NCI-H146 treated with DMSO at 0.1 percent for 48 hours (cell line): ENCODE measurements around the gene FNDC3B.

Experiments
- DNase-seq: peaks from one replicate; lab custom pipeline; 2025; ENCODE audit not compliant: unreplicated experiment; lab: John Stamatoyannopoulos, UW

The FNDC3B gene

GRCh38 chr3:172147113-172147818, 107.9 kb downstream of the FNDC3B start:
- no peak for DNase-seq

- DNase-seq: no peak
Measured at GRCh38 chr3:172148241-172148640, 108.9 kb downstream of the FNDC3B start.

GRCh38 chr3:172148702-172149565, 109.6 kb downstream of the FNDC3B start:
- DNase-seq: no peak

- no peak for DNase-seq
Measured at GRCh38 chr3:172150268-172150667, 110.9 kb downstream of the FNDC3B start.

GRCh38 chr3:172150913-172151650, 111.7 kb downstream of the FNDC3B start:
- no peak for DNase-seq

DNA sequence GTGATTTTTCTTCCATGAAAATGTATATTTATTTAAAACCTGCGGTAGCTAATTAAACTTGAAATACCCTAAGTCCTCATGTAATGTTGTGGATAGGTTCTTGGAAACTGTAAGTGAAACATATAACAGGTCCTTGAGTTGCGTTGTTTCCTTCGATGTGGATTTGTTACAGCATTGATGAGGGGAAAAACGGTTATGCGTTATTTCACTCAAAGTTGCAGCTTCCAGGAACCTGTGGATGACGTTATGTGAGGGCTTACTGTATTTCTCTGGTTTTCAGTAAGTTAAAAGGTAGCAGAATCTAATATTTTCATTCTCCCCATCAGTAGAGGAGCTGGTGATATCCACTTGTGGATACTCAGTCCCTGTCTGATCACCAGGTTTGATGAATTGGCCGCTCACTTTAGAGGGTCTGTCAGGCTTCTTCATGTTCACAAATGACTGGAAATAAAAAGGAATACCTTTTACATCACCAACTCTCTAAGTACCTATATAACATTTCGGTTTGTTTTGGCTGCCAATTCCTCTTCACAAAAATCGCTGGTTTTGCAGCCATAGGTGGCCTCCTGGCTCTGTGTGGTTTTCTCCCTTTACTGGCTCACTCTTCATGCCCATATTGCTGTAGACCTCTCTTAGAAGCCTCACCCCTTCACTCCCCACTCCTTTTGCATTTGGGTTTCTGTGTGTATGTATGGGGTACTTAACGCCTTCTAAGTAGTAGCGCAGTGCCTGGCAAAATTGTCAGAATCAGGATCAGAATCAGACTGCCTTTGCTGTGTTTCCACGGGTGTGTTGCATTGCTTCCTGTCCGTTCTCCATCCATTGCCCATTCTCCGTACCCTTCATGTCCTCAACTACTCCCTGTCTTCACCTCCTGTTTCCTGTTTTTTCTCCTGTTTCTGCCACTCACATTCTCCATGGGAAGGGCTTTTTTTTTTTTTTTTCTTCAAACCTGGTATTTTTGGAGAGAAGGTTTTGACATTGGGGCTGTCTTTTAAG, 112.6 kb downstream of the FNDC3B start:
- no peak for DNase-seq

DNA sequence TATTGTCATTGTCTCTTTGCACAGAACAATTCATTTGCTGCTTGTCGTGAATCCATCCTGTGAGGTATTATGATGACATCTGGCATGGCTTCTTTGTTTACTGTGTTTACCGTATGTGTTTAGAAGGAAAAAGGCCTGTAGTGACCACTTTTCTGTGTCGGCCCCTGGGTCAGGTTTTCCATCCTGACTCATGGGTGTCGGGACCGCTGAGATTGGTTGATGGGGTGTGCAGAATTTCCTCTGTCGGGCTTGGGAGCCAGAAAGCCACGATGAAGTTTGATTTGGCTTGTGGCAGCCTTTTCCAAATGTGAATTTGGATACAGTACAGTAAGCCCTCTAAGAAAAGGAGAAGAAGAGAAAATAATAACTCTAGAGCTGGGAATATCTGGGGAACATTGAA, 113.5 kb downstream of the FNDC3B start:
- no peak for DNase-seq

GRCh38 chr3:172153335-172153861, 114.0 kb downstream of the FNDC3B start:
- no peak for DNase-seq

- DNase-seq: no peak
Measured at GRCh38 chr3:172154768-172155664, 115.6 kb downstream of the FNDC3B start.

GRCh38 chr3:172155897-172156585, 116.7 kb downstream of the FNDC3B start:
- DNase-seq: peak; percentile 4

- peak; percentile 39 for DNase-seq
Measured at GRCh38 chr3:172156586-172156955, 117.2 kb downstream of the FNDC3B start.

- DNase-seq: no peak
Measured at GRCh38 chr3:172157564-172158258, 118.3 kb downstream of the FNDC3B start.

DNA sequence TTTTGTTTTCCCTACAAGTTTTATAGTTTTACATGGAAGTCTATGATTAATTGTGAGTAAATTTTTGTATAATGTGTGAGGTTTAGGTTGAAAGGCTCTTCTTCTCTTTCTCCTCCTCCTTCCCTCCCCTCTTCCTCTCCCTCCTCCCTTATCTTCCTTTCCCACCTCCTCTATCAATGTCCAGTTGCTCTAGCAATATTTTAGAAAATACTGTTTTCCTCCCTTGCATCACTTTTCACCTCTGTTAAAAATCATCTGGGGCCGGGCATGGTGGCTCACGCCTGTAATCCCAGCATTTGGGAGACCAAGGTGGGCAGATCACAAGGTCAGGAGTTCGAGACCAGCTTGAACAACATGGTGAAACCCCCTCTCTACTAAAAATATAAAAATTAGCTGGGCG, 119.4 kb downstream of the FNDC3B start:
- DNase-seq: no peak

DNA sequence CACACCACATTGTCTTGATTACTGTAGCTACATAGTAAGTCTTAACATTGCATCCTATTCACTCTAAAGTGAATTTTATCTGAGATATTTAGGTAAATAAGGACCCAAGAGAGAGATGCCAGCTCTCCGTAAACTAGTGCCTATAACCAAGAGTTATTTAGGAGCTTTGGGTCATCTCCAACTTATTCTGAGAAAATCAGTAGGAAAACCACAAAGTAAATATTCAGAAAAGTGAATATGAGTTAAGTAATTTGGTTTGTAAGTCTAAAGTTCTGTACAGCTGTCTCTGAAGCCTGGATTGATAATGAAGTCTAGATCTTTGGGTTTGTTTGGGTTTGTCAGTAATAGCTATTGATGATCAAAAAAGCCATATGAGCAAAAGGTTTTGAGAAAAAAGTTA, 120.0 kb downstream of the FNDC3B start:
- DNase-seq: no peak

DNA sequence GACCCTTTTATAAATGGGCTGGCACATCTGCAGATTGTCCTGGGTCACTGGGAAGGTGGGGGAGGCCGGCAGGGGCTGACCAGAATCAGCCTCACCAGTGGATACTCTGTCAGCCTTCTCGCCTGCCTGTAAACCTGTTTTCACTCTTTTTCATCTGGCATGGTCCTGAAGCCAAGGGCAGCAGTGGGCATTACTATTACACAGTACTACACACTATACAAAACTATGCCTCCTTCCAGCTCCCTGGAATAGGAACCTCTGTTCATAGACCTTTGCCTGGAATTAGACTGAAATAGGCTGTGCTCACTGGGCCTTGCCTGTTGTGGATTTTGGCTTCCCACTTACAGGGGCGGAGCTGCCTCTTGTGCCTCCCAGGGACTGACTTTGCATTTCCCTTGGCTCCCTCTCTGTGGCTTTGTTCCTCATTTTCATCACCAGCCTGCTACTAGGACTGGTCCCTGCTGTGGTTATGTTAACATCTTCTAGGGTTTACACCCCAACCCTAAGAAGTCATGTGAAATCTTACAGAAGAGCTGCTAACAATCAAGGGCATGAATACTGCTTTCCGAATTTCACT, 120.7 kb downstream of the FNDC3B start:
- DNase-seq: no peak

DNA sequence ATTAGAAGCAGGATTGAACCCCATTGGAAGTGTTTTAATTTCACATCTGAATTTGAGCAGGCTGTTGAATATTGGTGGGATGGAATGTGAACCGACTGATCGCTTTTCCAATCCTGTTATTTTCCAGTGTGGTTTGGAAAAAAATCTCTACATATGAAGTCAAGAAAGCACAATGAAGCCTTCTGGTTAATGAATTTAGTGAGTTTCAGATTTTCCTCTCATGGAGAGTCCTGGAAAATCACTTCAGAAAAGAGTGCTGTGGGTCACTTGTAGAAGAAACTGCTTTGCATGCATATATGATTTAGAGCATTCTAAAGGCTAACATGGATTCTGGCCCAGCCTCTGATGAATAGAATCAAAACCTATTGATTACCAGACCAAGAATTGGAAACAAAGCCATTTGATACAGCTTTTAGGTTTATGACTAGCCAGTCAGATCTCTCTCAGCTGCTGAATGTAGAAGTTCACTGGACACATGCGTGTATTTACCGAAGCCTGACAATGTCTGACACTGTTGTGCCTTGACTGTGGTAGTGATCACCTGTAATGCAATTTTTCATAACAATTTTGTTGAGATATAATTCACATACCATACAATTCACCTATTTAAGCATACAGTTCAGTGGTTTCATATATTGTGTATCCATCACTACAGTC, 121.9 kb downstream of the FNDC3B start:
- DNase-seq: no peak

GRCh38 chr3:172161959-172162358, 122.6 kb downstream of the FNDC3B start:
- DNase-seq: no peak
